ENCODE measurements around the gene KRTAP9-2. TPM values are rescaled to one million over a fixed set of nuclear protein-coding genes. Genes with fewer than 3 reads are reported as not detected.
A peak's percentile ranks its signal among the peaks of the same experiment; 100 is the strongest.
"Not testable (repeated sequence)": the region's sequence is repeated elsewhere in the genome, so short reads cannot be mapped to it uniquely, and the experiment has no call there.

Gene KRTAP9-2, protein sequence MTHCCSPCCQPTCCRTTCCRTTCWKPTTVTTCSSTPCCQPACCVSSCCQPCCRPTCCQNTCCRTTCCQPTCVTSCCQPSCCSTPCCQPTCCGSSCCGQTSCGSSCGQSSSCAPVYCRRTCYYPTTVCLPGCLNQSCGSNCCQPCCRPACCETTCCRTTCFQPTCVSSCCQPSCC
- total RNA-seq (not detected), polyA plus RNA-seq (not detected)

DNA sequence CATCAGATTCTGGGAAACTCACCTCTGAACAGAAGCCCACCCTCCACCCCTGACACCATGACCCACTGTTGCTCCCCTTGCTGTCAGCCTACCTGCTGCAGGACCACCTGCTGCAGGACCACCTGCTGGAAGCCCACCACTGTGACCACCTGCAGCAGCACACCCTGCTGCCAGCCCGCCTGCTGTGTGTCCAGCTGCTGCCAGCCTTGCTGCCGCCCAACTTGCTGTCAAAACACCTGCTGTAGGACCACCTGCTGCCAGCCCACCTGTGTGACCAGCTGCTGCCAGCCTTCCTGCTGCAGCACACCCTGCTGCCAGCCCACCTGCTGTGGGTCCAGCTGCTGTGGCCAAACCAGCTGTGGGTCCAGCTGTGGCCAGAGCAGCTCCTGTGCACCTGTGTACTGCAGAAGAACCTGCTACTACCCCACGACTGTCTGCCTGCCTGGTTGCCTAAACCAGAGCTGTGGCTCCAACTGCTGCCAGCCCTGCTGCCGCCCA, at the start of gene KRTAP9-2:
TSS of gene KRTAP9-2 (plus strand) at position 51 of the 498 bp plus-strand sequence. CDS start at position 58, 7 bp downstream.
- H3K27ac ChIP-seq (ENCODE audit: insufficient read depth, low read length, poor library complexity, severe bottlenecking) = not testable (repeated sequence)

DNA sequence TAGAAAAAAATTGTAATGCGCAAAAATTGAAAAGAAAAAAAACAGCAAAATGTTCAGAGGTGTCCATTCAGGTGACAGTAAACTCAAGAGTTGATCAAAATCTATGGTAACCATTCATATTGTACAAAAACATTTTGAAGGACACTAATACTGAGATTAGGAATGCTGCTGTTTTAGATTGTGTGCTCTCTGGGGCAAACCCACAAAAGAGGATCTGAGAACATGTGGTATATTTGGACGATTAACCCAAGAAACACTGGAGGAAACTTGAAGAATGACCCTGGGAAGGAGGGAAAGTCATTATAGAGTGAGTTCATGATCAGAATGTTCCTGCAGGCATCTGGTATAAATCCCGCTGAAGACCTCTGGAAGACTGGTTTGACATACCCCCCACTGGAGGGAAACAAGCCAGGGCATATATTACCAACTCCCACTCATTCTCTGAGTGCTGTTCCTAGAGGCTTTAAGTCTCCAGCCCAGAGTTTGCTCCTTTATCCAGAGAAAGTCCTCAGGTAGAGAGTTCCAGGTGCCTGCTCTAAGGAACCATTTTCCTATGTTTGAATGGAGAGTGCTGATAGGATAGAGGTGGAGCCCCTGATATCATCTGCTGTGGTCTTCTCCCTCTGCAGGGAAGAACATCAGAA, 49.6 kb upstream of the KRTAP9-2 start:
- DNase-seq = no peak
- no peaks in the 10 kb centered on the region for H3K9me3 Mint-ChIP-seq

More for the DNA sequence above, at the start of gene KRTAP9-2:
- not testable (repeated sequence) for H3K4me1 Mint-ChIP-seq; H3K4me3 ChIP-seq (ENCODE audit: low read depth, low read length); H3K36me3 ChIP-seq (ENCODE audit: control insufficient read depth, insufficient read depth, low read length); H3K27ac Mint-ChIP-seq; DNase-seq; ATAC-seq (ENCODE audit: low read depth in 2 of 2); H3K4me1 ChIP-seq (ENCODE audit: control insufficient read depth, insufficient read depth, low read length, poor library complexity, severe bottlenecking); H3K9me3 Mint-ChIP-seq; H3K4me3 Mint-ChIP-seq; H3K27me3 ChIP-seq (ENCODE audit: control insufficient read depth, insufficient read depth, low read length); H3K9me3 ChIP-seq (ENCODE audit: control insufficient read depth in 2 of 2, low read length in 2 of 2); H3K36me3 Mint-ChIP-seq
- peaks cover 26% of the 10 kb centered on the region for H3K27me3 Mint-ChIP-seq

DNA sequence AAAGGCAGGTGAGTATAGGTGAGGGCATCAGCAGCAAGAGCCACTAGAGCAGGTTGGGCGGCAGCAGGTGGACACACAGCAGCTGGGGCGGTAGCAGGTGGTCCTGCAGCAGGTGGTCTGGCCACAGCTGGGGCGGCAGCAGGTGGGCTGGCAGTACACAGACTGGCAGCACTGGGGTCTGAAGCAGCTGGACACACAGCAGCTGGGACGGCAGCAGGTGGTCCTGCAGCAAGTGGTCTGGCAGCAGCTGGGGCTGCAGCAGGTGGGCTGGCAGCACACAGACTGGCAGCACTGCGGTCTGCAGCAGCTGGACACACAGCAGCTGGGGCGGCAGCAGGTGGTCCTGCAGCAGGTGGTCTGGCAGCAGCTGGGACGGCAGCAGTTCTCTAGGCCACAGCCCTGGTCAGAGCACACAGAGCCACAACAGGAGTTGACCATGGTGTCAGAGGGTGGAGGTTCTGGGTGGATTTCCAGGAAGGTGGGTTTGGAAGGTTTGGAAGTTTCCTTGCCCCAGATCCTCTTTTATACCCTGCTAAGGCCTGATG, 48.6 kb upstream of the KRTAP9-2 start, which contains the start of gene KRTAP4-2:
TSS of gene KRTAP4-2 (minus strand) at position 495 of the 545 bp plus-strand sequence. CDS start at position 438, 57 bp downstream.
- Histone ChIP-seq H3K27ac (ENCODE audit: insufficient read depth, low read length, poor library complexity, severe bottlenecking) (no peak within 1 kb of the TSS), H3K4me1 (ENCODE audit: control insufficient read depth, insufficient read depth, low read length, poor library complexity, severe bottlenecking) (no peaks in the 10 kb centered on the region), H3K9me3 (ENCODE audit: control insufficient read depth in 2 of 2, low read length in 2 of 2) (no peaks in the 10 kb centered on the region), H3K27me3 (ENCODE audit: control insufficient read depth, insufficient read depth, low read length) (peaks cover 4% of the 10 kb centered on the region), H3K36me3 (ENCODE audit: control insufficient read depth, insufficient read depth, low read length) (no peaks in the 10 kb centered on the region), H3K4me3 (ENCODE audit: low read depth, low read length) (no peak within 1 kb of the TSS)
- no peak for ATAC-seq (ENCODE audit: low read depth in 2 of 2)
- Mint-ChIP-seq H3K4me1 (peaks cover 0 to 5% (median 2%) of the 10 kb centered on the region in 4 donors), H3K27me3 (peaks cover 14% of the 10 kb centered on the region), H3K9me3 (peaks cover 0 to 1% (median 0%) of the 10 kb centered on the region in 7 donors), H3K27ac (peak within 1 kb of the TSS in 1 of 3 donors; percentile 5), H3K4me3 (no peak within 1 kb of the TSS), H3K36me3 (no peaks in the 10 kb centered on the region)
- DNase-seq = no peak

More for the DNA sequence above, 49.6 kb upstream of the KRTAP9-2 start:
- no peaks in the 10 kb centered on the region for H3K36me3 ChIP-seq (ENCODE audit: control insufficient read depth, insufficient read depth, low read length)
- no peak for ATAC-seq (ENCODE audit: low read depth in 2 of 2)
- no peaks in the 10 kb centered on the region for H3K9me3 ChIP-seq (ENCODE audit: control insufficient read depth in 2 of 2, low read length in 2 of 2)
- Mint-ChIP-seq H3K27ac (no peak overlapping the region), H3K4me1 (peaks cover 0 to 5% (median 2%) of the 10 kb centered on the region in 4 donors), H3K4me3 (no peak overlapping the region), H3K27me3 (peaks cover 14% of the 10 kb centered on the region), H3K36me3 (no peaks in the 10 kb centered on the region)
- H3K4me3 ChIP-seq (ENCODE audit: low read depth, low read length) = no peak overlapping the region
- no peak overlapping the region for H3K27ac ChIP-seq (ENCODE audit: insufficient read depth, low read length, poor library complexity, severe bottlenecking)
- peaks cover 6% of the 10 kb centered on the region for H3K27me3 ChIP-seq (ENCODE audit: control insufficient read depth, insufficient read depth, low read length)
- H3K4me1 ChIP-seq (ENCODE audit: control insufficient read depth, insufficient read depth, low read length, poor library complexity, severe bottlenecking) = no peaks in the 10 kb centered on the region

DNA sequence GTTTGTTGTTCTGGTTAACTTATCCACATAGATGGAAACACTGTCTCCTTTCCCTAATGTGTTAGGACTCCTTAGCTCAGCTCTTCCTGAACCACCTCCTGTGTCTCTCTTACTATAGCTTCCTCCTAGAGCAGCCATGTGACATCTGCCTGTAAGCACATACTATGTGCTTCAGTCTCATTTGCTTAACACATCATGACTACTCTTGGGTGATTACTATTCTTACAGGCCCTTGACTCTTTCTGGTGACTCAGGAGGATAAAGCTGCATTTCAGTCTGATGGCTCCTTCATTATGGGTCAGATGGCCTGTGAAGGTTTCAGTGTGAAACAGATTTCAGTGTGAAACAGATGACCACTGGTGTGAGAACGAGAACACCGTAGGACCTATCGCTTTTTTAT, 48.1 kb upstream of the KRTAP9-2 start:
- Mint-ChIP-seq H3K36me3 (no peaks in the 10 kb centered on the region), H3K27me3 (peaks cover 19% of the 10 kb centered on the region), H3K27ac (no peak overlapping the region), H3K4me1 (peaks cover 0 to 4% (median under 1%) of the 10 kb centered on the region in 4 donors), H3K9me3 (peaks cover 0 to 1% (median 0%) of the 10 kb centered on the region in 7 donors), H3K4me3 (no peak overlapping the region)
- DNase-seq (no peak), ATAC-seq (ENCODE audit: low read depth in 2 of 2) (peak; percentile 40 to 55)
- H3K27me3 ChIP-seq (ENCODE audit: control insufficient read depth, insufficient read depth, low read length) = peaks cover 4% of the 10 kb centered on the region
- no peaks in the 10 kb centered on the region for H3K9me3 ChIP-seq (ENCODE audit: control insufficient read depth in 2 of 2, low read length in 2 of 2)
- no peak overlapping the region for H3K4me3 ChIP-seq (ENCODE audit: low read depth, low read length)
- H3K4me1 ChIP-seq (ENCODE audit: control insufficient read depth, insufficient read depth, low read length, poor library complexity, severe bottlenecking) = no peaks in the 10 kb centered on the region
- H3K36me3 ChIP-seq (ENCODE audit: control insufficient read depth, insufficient read depth, low read length) = no peaks in the 10 kb centered on the region
- no peak overlapping the region for H3K27ac ChIP-seq (ENCODE audit: insufficient read depth, low read length, poor library complexity, severe bottlenecking)

DNA sequence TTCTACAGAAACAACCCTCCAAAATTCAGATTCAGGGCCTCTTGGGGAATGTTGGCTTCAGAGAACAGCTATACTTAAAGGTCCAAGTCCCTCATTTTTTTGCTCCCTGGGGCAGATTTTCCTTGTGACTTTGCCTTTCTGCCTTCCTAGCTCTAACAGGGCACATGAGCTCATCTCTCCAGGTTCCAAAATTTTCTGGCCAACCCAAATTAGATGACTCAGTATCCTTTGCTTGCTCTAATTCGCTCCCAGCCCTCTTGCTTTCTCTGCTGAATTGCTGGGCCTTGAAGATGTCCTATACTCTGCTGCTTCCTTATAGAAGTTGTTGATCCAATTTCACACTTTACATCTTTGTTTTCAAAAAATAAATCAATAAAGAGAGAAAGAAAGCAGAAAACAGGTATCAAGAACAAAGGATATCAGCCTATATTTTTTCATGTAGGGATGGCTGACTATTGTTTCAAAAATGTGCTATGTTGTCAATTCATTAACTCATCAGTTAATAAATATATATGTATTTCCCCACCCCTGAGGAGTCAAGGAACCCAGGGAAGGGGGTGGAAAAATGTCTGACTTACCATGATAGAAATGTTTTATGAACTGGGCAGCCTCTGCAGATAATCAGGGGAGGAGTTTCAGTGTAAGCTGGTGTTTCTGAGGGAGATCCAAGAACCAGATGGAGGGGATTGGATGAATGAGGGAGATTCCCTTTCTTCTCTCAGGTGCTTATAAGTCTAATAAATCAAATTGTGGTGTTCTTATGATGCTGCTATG, 47.4 kb upstream of the KRTAP9-2 start:
- no peak overlapping the region for H3K4me3 Mint-ChIP-seq
- H3K36me3 ChIP-seq (ENCODE audit: control insufficient read depth, insufficient read depth, low read length) = no peaks in the 10 kb centered on the region
- peaks cover 4% of the 10 kb centered on the region for H3K27me3 ChIP-seq (ENCODE audit: control insufficient read depth, insufficient read depth, low read length)
- H3K36me3 Mint-ChIP-seq = no peaks in the 10 kb centered on the region
- no peaks in the 10 kb centered on the region for H3K4me1 ChIP-seq (ENCODE audit: control insufficient read depth, insufficient read depth, low read length, poor library complexity, severe bottlenecking)
- peaks cover 0 to 1% (median 0%) of the 10 kb centered on the region in 7 donors for H3K9me3 Mint-ChIP-seq
- peak overlapping the region in 1 of 3 donors; percentile 45 for H3K27ac Mint-ChIP-seq
- DNase-seq = no peak
- no peak for ATAC-seq (ENCODE audit: low read depth in 2 of 2)
- no peak overlapping the region for H3K27ac ChIP-seq (ENCODE audit: insufficient read depth, low read length, poor library complexity, severe bottlenecking)
- H3K4me1 Mint-ChIP-seq = peaks cover 0 to 2% (median 0%) of the 10 kb centered on the region in 4 donors
- no peaks in the 10 kb centered on the region for H3K9me3 ChIP-seq (ENCODE audit: control insufficient read depth in 2 of 2, low read length in 2 of 2)
- no peak overlapping the region for H3K4me3 ChIP-seq (ENCODE audit: low read depth, low read length)
- peaks cover 19% of the 10 kb centered on the region for H3K27me3 Mint-ChIP-seq

DNA sequence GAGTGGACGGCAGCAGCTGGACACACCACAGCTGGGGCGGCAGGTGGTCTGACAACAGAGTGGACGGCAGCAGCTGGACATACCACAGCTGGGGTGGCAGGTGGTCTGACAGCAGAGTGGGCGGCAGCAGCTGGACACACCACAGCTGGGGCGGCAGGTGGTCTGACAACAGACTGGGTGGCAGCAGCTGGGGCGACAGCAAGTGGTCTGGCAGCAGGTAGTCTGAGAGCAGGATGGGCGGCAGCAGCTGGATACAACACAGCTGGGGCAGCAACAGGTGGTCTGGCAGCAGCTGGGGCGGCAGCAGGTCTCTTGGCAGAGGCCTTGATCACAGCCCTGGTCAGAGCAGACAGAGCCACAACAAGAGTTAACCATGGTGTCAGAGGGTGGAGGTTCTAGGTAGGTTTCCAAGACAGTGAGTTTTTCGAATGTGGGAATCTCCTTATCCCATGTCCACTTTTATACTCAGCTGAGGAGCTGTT, 41.9 kb upstream of the KRTAP9-2 start, which contains the start of gene KRTAP4-1:
TSS of gene KRTAP4-1 (minus strand) at position 432 of the 482 bp plus-strand sequence. CDS start at position 375, 57 bp downstream.
- ATAC-seq (ENCODE audit: low read depth in 2 of 2) (no peak), DNase-seq (no peak)
- Histone ChIP-seq H3K27me3 (ENCODE audit: control insufficient read depth, insufficient read depth, low read length) (peaks cover 6% of the 10 kb centered on the region), H3K4me3 (ENCODE audit: low read depth, low read length) (no peak within 1 kb of the TSS), H3K36me3 (ENCODE audit: control insufficient read depth, insufficient read depth, low read length) (no peaks in the 10 kb centered on the region), H3K9me3 (ENCODE audit: control insufficient read depth in 2 of 2, low read length in 2 of 2) (no peaks in the 10 kb centered on the region), H3K27ac (ENCODE audit: insufficient read depth, low read length, poor library complexity, severe bottlenecking) (no peak within 1 kb of the TSS), H3K4me1 (ENCODE audit: control insufficient read depth, insufficient read depth, low read length, poor library complexity, severe bottlenecking) (no peaks in the 10 kb centered on the region)
- Mint-ChIP-seq H3K4me3 (no peak within 1 kb of the TSS), H3K4me1 (no peaks in the 10 kb centered on the region), H3K27me3 (peaks cover 19% of the 10 kb centered on the region), H3K27ac (no peak within 1 kb of the TSS), H3K36me3 (no peaks in the 10 kb centered on the region), H3K9me3 (peaks cover 0 to 1% (median 0%) of the 10 kb centered on the region in 7 donors)

DNA sequence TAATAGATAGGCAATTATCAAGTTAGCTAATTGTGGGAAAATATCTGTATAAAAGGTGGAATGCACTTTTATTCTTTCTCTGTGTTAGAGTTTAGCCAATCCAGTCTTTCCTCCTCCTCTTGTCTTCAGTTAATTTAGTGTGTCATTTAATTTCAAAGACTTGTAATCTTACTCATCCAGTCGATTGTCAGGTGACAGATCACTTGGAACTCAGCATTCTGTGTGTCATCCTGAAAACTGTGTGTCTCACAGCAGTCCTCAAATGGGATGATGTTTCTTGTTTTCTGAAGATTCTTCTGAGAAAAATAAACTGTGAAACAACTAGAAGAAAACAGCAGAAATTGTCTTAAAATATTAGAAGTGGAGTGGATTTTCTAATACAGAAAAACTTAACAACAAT, 41.4 kb upstream of the KRTAP9-2 start:
- peaks cover 0 to 1% (median 0%) of the 10 kb centered on the region in 7 donors for H3K9me3 Mint-ChIP-seq
- H3K4me1 Mint-ChIP-seq = no peaks in the 10 kb centered on the region
- no peak overlapping the region for H3K4me3 Mint-ChIP-seq
- no peak for ATAC-seq (ENCODE audit: low read depth in 2 of 2)
- DNase-seq = no peak
- H3K27me3 ChIP-seq (ENCODE audit: control insufficient read depth, insufficient read depth, low read length) = peaks cover 6% of the 10 kb centered on the region
- peaks cover 15% of the 10 kb centered on the region for H3K27me3 Mint-ChIP-seq
- H3K4me3 ChIP-seq (ENCODE audit: low read depth, low read length) = no peak overlapping the region
- no peaks in the 10 kb centered on the region for H3K4me1 ChIP-seq (ENCODE audit: control insufficient read depth, insufficient read depth, low read length, poor library complexity, severe bottlenecking)
- no peaks in the 10 kb centered on the region for H3K36me3 ChIP-seq (ENCODE audit: control insufficient read depth, insufficient read depth, low read length)
- H3K36me3 Mint-ChIP-seq = no peaks in the 10 kb centered on the region
- H3K9me3 ChIP-seq (ENCODE audit: control insufficient read depth in 2 of 2, low read length in 2 of 2) = no peaks in the 10 kb centered on the region
- no peak overlapping the region for H3K27ac Mint-ChIP-seq
- H3K27ac ChIP-seq (ENCODE audit: insufficient read depth, low read length, poor library complexity, severe bottlenecking) = no peak overlapping the region

All from CD4-positive, CD25-positive, alpha-beta regulatory T cell (primary cell).